GM21423 (cell line): ENCODE measurements around the gene CYP20A1.

ENCODE experiments used
- ATAC-seq: cut with Tn5 transposase; IDR thresholded peaks from one replicate; pipeline ENCODE4 v1.9.1; 2021; ENCODE audit warnings: mild to moderate bottlenecking, moderate library complexity; ENCODE audit not compliant: unreplicated experiment

CYP20A1 gene

GRCh38 chr2:203354966-203355365 lies 116.1 kb downstream of the CYP20A1 start:
- ATAC-seq: no peak
